NAMALWA (cell line): ENCODE results near the gene ITGB2.

Experiments used
- DNase-seq: peaks from one replicate; pipeline ENCODE4 v3.0.0-alpha.2; 2015; ENCODE audit warnings: low spot score

Gene ITGB2

DNA sequence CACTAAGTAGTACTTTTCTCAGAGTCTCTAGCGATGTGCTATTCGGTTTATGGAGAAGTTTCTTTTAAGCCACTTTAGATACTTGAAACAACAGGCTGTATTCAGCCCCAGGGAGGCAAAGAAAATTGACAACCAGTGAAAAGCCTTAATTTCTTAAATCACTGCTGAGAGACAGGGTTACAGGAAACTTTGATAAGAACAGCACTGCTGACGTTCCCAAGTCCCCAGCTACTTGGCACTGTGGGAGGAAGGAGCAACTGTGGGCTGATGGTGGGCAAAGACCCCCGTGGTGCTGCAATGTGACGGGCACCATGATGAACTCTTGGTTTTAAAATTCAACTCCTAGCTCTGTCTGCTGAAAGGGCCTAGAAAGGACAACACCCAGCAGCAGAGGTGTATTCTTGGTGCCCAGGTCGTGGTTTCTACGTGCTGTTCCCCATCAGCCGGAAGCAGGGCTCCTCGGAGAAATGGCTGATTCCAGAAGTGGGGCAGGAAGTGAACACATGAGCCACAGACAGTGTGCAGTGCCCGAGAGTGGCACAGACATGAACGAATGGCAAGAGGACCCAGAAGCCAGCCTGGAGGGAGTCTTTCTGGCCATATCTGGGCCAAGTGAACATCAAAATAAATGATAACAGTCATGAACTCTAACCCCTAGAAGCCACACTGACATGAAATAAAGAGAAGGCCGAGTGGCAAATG lies 52.5 kb downstream of the ITGB2 start:
- DNase-seq = no peak

DNA sequence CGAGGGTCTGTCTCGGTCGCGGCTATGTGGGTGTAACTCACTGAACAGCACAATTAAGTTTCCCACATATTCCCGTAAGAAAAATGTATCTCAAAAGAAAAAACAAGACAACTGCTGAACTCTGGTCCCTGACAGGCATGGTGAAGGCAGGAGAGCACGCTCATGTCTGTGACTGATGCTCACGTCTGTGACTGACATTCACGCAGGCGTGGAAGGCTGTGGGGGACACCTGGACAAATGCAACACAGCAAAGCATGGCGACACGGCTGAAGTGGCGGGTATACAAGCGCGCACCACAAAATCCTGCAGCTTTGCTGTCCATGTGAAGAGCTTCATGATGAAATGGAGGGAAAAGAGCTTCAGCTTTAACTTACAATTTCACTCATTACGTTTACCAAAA lies 53.2 kb downstream of the ITGB2 start:
- no peak for DNase-seq

DNA sequence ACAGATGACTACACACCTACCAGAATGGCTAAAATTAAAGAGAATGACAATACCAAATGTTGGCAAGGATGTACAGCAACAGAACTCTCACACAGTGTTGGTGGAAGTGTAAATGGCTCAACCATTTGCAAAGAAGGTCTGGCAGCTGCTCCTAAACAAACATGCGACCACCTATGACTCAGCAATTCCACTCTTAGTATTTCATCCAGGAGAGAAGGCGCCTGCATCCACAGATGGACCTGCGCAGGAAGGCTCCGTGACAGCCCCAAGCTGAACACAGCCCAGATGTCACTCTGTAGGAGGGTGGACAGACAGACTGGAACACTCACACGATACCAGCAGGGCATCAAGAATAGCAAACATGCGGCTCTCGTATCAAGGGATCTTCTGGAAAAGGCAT lies 53.9 kb downstream of the ITGB2 start:
- no peak for DNase-seq

DNA sequence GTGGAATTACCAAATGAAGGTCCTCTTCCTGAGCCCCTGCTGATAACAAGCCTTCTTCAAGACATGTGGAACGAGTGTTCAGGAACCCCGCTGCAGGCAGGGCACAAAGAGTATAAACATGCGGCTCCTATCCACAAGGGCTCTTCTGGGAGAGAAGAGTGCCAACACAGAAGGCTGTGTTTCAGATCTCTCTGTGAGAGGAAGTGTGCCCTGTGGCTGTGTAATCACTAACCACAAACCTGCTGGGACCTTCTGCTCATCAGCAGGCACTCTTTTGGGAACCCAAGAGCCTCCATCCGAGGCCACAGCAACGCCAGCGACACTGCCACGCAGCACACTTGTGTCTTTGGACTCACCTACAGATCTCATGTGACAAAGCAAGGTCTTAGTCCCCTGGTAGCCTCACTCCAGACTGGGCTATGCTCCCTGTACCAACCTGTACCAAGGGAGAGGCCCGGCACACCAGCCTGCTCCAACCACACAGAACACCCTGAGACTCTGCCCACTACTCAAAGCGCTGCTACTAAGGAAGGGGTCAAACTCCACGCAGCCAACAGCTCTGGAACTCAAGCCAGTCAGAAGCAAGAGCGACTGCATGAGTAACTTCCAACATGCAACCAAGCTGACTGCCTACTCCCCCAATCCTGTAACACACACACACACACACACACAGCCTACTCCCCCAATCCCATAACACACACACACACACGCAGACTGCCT lies 55.0 kb downstream of the ITGB2 start:
- no peak for DNase-seq

DNA sequence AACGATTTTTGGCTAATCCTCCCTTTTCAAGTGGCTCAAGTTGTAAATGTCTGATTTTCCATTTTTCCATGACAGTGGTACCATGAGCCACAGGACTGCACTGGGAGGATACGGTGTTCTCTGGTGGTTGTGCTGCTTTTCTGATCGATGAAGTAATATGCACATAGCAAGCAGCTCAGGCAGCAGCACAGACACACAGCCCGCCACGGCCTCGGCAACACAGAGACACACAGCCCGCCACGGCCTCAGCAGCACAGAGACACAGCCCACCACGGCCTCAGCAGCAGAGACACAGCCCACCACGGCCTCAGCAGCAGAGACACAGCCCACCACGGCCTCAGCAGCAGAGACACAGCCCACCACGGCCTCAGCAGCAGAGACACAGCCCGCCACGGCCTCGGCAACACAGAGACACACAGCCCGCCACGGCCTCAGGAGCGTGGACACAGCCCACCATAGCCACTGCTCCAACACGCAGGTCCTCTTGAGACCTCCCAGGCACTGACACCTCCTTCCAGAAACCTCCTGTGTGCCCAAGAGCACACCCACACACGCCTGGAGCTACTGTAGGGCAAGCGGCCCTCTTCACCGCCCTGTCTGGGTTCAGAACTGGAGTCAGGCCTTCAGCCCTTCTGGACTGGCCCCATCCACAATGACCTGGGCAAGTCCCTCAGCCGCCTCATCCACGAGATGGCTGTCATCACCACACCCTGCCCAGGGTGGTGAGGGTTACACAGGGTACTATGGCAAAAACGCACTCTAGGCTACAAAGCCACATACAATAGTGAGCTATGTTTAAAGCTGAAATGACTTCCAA lies 57.6 kb downstream of the ITGB2 start:
- DNase-seq = no peak

DNA sequence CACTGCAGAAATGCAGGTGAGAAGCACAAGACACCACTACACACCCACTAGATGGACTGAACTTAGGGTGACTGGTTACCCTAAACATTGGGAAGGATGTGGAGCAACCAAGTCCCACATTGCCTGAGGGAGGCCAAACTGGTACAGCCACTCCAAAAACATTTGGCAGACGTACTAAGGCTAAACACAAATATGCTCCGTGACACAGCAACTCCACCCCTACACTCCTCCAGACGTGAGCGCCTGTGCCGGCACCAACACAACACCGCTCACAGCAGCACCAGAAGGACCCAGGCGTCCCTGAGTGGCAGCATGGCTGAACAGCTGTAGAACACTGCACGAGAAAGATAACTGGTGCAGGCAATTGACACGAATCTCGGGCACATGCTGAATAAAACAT lies 61.9 kb downstream of the ITGB2 start:
- DNase-seq = no peak

DNA sequence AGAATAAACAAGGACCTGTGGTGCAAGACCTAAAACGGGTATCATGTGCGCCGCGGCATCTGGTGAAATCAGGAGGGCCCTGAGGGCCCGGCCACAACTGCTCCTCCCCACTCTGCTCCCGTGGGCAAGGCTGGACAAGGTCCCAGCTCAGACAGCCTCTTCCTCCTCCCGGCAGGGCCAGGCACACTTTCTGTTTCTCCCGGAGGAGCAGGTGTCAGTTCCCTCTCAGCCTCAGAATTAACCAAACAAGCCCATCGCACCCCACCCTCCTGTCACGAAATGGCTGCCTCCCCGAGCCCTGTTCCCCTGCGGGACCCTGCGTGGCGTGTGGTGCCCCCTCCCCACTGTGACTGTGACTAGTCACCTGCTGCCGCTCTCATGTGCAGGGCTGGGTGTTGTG lies 62.4 kb downstream of the ITGB2 start:
- no peak for DNase-seq

DNA sequence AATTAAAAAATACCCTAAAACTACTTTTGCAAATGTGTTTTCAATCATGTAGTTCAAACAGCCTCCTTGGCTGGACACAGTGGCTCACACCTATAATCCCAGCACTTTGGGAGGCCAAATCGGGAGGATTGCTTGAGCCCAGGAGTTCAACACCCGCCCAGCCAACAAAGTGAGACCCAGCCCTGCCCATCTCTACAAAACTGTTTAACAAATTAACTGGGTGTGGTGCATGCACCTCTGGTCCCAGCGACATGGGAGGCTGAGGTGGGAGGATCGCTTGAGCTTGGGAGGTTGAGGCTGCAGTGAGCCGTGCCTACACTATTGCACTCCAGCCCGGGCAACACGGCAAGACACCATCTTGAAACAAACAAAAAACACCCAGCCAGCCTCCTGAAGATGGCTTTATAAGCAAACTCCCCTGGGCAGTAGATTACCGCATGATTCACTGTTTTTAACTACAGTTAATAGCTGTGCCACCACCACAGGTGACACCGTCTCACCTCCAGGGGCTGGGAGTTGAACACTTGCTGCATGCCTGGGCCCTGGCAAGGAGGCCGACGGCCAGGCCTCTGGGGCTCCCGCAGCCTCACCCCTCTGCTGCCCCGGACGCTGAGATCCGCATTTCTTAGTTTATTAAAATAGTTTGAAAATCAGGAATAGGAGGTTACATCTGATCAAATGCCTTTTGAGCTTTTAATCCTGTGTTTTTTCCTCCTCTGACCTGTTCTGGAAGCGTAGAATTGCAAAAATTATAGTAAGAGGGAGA lies 63.4 kb downstream of the ITGB2 start:
- DNase-seq = no peak

DNA sequence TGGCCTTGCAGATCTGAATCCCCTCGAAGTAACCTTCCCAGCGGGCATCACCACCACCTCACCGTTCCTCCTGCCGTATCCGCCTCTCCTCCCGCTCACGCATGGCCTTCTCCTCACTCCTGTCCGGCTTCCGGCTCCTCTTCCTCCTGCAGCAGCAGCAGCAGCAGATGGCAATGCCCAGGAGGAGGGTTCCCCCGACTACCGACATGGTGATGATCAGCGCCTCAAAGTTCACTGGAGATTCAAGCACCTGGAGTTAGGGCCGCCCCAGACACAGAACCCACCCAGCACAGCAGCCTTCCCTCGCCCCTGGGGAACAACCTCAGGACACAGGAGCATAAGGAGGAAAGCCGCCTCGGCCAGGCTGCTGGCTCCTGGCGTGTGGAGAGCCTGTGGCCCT lies 64.6 kb downstream of the ITGB2 start:
- DNase-seq = no peak

DNA sequence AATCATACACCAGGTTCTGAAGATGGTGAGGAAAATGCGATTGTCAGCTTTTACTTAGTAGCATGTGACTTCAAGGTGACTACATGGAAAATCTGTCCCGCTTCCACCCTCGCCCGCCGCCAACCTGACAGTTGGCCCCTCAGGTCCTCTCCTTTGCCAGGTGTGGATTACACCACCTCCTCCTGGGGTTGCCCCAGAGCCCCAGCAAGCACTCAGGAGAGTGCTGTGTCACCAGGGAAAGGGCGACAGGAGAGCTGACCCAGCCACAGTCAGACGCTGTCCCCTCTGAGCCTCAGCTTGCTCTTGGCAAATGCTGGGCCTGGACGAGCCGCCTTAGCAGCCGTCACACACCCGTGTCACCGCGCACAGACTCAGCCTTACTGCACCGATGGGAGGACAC lies 65.1 kb downstream of the ITGB2 start:
- no peak for DNase-seq

DNA sequence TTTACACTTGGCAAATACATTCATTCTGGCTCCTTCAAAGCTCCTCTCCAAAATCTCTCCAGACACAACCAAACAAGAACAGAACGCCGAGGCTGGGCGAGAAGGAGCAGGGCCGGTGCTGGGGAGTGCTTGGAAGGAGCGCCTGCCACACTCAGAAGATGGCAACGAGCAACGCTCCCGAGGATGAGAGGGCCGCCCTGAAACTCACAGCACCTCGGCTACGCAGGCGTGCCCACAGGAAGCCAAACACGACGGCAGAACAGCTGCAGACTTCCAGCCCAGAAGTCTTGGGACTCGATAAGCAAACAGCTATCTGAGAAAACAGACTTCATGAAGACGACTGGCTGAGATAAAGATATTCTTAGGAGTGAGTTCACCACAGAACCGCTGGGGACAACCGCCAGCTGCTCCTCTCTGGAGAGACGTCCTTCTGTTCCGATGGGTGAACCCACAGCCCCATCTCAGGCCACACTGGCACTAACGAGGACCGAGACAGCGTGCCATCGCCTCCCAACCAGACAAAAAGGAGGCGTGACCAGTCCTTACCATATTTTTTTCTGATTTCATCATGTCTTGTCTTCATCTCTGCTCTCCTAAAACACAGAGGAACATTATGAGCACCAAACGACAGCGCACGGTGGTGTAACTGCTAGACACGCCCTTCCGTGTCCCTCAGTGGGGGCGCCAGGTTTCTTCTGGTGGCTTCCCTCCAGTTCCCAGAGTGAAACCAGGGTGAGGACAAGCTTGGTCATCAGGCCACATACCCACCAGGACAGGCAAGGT lies 65.8 kb downstream of the ITGB2 start:
- no peak for DNase-seq

DNA sequence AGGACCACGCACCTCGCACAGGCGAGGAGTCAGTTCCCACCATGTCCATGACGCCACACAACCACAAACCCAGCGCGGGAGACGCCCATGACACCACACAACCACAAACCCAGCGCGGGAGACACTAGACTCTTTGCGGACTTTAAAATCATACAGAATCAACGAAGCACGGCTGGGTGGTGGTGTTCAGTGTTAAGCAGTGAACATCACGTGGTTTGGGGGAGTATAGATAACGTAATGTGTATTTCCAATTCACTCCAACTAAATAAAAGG lies 66.4 kb downstream of the ITGB2 start:
- DNase-seq = no peak

DNA sequence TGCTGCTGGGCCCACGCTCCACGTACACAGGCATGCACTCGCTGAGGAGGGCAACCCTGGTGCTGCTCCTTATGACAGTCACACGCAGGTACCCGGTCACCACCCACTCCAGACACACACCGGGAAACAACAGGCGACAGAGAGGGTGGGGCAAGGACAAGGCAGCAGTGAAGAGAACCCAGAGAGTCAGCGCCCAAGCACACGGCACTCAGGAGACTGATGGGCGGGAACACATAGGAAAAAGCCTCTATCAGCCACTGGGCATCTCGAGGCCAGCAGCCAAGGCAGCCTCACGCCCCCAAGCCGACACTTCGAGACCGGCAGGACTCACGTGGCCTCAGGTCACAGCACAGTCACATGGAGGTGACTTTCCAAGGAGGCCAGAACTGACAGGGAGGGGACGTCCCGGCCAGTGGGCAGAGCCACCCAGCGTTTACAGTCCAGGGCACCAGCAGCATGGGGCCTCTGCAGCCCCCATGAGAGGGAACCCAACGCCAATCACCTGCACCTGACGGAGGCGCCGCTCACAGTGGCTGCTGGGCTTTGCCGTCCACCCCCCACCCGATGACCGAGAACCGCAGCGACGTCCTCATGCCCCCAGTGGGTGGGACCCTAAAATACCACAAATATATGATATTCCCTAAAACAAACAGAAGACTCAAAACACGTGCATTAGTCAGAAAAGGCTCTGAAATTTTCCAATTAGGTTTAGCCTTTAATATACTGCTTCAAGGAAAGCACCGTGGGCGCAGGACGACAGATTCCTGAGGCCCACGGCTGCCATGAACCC lies 66.9 kb downstream of the ITGB2 start:
- DNase-seq = no peak

DNA sequence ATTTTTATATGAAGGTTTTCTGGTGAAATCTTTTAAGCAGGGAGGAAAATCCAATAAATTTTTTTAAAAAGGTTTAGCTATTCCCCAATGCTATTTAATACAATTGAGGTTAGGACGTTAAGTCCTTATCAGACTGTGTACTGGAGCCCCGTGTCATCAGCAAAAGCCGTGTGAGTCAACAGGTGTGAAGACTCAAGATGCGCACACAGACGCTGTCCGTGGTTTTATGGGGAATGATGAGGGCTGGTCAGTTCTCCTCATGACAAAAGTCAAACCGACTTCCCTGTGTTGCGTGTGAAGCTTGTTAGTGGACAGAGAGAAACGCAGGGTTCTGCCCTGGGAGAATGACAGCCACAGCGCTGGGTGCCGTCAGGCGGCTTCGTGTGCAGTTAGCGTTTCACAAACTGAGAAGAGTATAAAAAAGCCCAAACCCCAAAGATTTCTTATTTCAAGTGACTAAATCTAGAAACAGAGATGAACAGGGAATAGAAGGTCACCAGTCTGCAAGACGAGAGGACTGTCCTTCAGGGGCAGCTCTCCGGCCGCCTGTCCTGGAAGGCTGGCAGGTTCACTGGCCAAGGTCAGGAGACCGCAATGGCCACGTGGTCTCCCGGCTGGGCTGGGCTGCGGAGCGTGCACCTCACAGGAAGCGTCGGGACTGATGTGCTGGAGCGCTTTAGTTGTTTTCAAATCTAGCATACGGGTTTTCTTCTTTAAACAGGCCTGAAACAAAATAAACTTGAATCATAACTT lies 69.6 kb downstream of the ITGB2 start:
- DNase-seq = no peak

DNA sequence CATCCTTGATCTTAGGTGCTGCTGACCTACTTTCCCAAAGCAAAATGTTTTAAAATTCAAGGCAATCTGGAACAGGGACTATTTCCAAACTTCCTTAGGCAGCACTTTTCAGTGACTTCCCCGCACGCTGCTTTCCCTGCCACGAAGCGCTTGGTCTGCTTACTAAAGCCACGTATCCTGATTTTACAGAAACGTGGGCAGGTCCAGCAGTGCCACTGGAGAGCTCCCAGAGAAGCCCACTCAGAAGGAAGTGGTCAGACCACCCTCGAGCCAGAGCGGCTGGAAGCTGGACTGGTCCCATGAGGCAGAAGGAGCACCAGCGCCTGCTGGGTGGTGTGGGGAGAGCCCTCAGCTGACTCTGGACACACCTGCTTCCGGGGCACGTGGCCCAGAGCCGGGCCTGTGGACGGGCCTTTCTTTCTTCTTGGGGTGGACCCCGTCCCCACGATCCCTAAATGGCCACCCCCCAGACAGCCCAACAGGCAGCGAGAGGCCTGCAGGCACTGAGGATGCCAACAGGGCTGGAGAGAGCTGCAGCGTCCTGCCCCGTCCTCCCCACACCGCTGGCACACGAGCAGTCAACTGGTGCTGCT lies 70.4 kb downstream of the ITGB2 start:
- DNase-seq = no peak

DNA sequence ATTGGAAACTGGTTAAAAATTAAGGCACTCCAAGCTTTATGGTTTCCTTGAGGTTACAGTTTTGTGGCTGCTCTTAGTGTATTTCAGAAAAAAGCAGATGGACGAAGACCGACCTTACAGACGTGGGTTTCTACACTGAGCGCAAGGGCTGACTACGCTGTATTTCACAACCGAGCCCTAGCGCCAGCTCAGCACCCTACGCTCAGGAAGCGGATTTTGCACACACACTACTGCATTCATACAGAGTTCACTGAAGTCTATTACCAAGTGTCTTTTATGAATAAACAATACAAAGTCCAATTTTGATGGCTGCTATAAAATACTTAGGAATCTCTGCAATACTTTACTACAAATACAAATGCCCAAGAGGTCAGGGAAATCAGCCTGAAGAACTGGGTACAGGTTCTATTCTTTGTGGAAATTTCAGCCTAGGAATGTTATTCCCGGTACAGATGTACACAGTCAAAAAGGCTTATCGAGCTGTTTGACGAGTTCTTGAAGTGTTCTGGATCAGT lies 71.0 kb downstream of the ITGB2 start:
- DNase-seq = no peak

DNA sequence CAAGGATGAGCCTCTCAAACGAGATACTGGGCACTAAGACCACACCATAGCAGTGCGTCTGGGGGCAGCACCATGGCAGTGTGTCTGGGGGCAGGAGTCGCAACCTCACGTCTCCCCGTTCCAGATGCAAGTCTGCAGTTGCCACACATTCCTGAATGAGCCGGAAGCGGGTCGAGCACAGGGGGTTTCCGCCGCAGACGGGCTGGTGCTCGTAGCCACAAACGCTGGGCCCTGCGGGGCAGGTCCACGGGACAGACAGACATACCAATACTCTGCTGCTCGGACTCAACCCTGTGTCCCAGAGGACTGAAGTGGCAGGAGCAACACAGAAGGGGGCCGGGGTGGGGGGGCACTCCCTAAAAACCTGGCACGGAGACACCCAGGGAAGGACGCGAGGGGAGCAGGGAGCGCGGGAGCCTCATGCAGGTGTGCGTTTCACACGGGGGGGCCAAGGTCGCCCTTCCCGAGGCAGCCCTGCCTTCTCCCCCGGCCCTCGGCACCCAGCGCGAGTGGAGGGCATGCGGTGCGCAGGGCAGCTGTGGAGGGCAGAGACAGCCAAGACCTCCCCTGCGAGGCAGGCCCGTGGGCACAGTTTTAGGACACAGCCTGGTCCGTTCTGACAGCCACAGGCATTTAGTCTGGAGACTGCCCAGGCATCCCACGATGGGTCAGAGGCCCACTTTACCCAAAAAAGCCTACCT lies 71.7 kb downstream of the ITGB2 start:
- DNase-seq = no peak

DNA sequence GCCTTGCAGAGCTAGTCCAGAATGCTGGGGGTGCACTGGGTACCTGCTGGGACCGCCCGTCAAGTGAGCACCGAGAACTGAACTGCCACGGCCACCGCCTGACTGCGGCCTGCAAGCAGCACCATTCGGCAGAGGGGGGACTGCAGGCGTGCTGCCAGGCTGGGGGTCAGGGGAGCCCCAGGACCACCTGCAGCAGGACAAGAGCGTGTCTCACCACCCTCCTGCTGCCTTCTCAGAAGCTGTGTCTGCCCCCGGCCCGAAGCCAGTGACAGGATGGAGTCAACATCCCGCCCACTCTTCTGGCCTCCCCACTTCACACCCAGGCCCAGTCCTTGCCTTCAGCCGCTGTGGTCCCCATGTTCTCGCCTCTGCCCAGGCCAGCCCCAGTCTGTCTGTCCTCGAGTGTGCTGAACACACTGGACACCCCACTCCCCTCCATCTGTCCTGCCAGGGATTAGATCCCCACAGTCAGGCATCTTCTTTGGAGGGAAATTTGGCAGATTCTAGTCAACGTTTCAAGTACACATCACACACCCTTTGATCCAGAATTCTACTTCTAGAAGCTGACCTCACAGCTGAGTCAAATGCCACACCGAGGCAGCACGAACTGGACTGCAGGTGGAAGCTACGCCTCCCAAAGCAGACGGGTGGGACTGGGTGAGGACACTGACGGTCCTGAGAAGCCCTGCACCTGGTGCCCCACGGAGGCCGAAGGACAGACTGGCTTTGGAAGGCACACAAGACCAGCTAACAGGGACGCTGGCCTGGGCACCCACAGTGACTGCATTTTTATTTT lies 73.2 kb downstream of the ITGB2 start:
- DNase-seq = no peak
